Endothelial cell of umbilical vein (primary cell): ENCODE results near the gene TECTA. TPM values are rescaled to one million over a fixed set of nuclear protein-coding genes. Genes with fewer than 3 reads are reported as not detected.

Source experiments
- BruUV-seq: library from RNA; stranded (reverse); fragments of 400-500 nt; replicated peaks from 2 replicates; lab custom pipeline; 2021; lab: Mats Ljungman, UMichigan
- CTCF ChIA-PET: fragments of 300-600, 350-600 bp; sonication (Branson Sonifier 250); formaldehyde crosslinking; loops from one replicate; lab custom pipeline; 2021; ENCODE audit warnings: antibody characterized with exemption, inconsistent platforms; lab: Charles Lee
- POLR2A ChIA-PET: fragments of 300-600, 350-600 bp; sonication (Branson Sonifier 250); formaldehyde crosslinking; loops from one replicate; lab custom pipeline; 2021; ENCODE audit warnings: antibody characterized with exemption, inconsistent platforms; lab: Charles Lee
- DNase-seq: peaks from one replicate; pipeline ENCODE4 v3.0.0-alpha.2; 2011; ENCODE audit warnings: low read depth, low spot score
- FAIRE-seq: peaks from 2 replicates; lab custom pipeline; 2011; peaks lifted over from hg19 to GRCh38; lab: Jason Lieb, UNC
- H2AFZ ChIP-seq: 2 replicates; pipeline ENCODE4 v1.6.0; 2012; ENCODE audit warnings: low read depth, low read length, control low read depth, inconsistent platforms
- H3K27ac ChIP-seq: 2 replicates; pipeline ENCODE4 v1.5.1; 2011; ENCODE audit warnings: low read depth, mild to moderate bottlenecking, control low read depth, low read length, moderate library complexity; ENCODE audit not compliant: insufficient read depth
- H3K27me3 ChIP-seq, 2 experiments: 2 replicates each; pipeline versions ENCODE4 v1.6.0 to v1.6.1; 2011; ENCODE audit warnings: low read length in 2 of 2, mixed read lengths in 1 of 2; ENCODE audit not compliant: control insufficient read depth in 2 of 2, insufficient read depth in 2 of 2
- H3K36me3 ChIP-seq, 2 experiments: 2 replicates in 1 of 2; 3 replicates in 1 of 2; pipeline ENCODE4 v1.5.1; 2011; ENCODE audit warnings: low read length in 2 of 2, mild to moderate bottlenecking in 1 of 2, moderate library complexity in 1 of 2; ENCODE audit not compliant: control insufficient read depth in 2 of 2, insufficient read depth in 2 of 2; ENCODE audit errors: extremely low read depth in 1 of 2
- H3K4me1 ChIP-seq: 3 replicates; pipeline ENCODE4 v1.5.1; 2011; ENCODE audit warnings: mild to moderate bottlenecking, low read length; ENCODE audit not compliant: control insufficient read depth, insufficient read depth; ENCODE audit errors: extremely low read depth
- H3K4me2 ChIP-seq: 2 replicates; pipeline ENCODE4 v1.6.1; 2011; ENCODE audit warnings: low read length, control low read depth, mixed read lengths; ENCODE audit not compliant: insufficient read depth
- H3K4me3 ChIP-seq, 3 experiments: fragments of 200-600 bp in 1 of 3; sonication (generic), shearing (Covaris generic) in 1 of 3; replicated peaks in 1 of 3; 2 replicates each; pipeline ENCODE4 v1.5.1; 2011 to 2016; ENCODE audit warnings: control low read depth in 3 of 3, low read length in 3 of 3, mild to moderate bottlenecking in 2 of 3, inconsistent platforms in 1 of 3, low read depth in 1 of 3, moderate library complexity in 1 of 3; ENCODE audit not compliant: insufficient read depth in 1 of 3
- H3K79me2 ChIP-seq: 2 replicates; pipeline ENCODE4 v1.6.0; 2012; ENCODE audit warnings: low read length, inconsistent platforms; ENCODE audit not compliant: control insufficient read depth, insufficient read depth
- H3K9ac ChIP-seq: replicated peaks from 2 replicates; pipeline ENCODE3; 2011; ENCODE audit warnings: low read length, control low read depth; ENCODE audit not compliant: insufficient read depth; ENCODE audit errors: extremely low read depth
- H3K9me1 ChIP-seq: replicated peaks from 3 replicates; pipeline ENCODE4 v1.6.0; 2011; ENCODE audit warnings: mild to moderate bottlenecking, low read length; ENCODE audit not compliant: control insufficient read depth, insufficient read depth; ENCODE audit errors: extremely low read depth
- H3K9me3 ChIP-seq: replicated peaks from 2 replicates; pipeline ENCODE4 v1.5.1; 2012; ENCODE audit warnings: low read length, inconsistent platforms; ENCODE audit not compliant: control insufficient read depth, insufficient read depth
- H4K20me1 ChIP-seq: replicated peaks from 2 replicates; pipeline ENCODE3; 2011; ENCODE audit warnings: mild to moderate bottlenecking, low read length; ENCODE audit not compliant: control insufficient read depth, insufficient read depth; ENCODE audit errors: extremely low read depth
- EZH2 ChIP-seq: IDR thresholded peaks from 2 replicates; pipeline ENCODE4 v1.6.1; 2012; ENCODE audit warnings: borderline replicate concordance, low read depth, mild to moderate bottlenecking, moderate library complexity, low read length, inconsistent platforms; ENCODE audit not compliant: severe bottlenecking
- FOS ChIP-seq: IDR thresholded peaks from 2 replicates; pipeline ENCODE4 v1.6.1; 2011; ENCODE audit warnings: mild to moderate bottlenecking, low read length, moderate library complexity, borderline replicate concordance; ENCODE audit not compliant: insufficient read depth
- GATA2 ChIP-seq: IDR thresholded peaks from 2 replicates; pipeline ENCODE4 v1.7.0; 2011; ENCODE audit warnings: low read depth, mild to moderate bottlenecking, moderate library complexity, mixed read lengths, low read length; ENCODE audit not compliant: insufficient read length, insufficient read depth
- JUN ChIP-seq: IDR thresholded peaks from 2 replicates; pipeline ENCODE4 v1.6.1; 2011; ENCODE audit warnings: borderline replicate concordance, low read depth; ENCODE audit not compliant: insufficient read length, insufficient read depth
- MYC ChIP-seq: IDR thresholded peaks from one replicate; pipeline ENCODE4 v1.6.1; 2011; ENCODE audit warnings: mild to moderate bottlenecking, low read depth, low read length
- POLR2A ChIP-seq: IDR thresholded peaks from 2 replicates; pipeline ENCODE4 v1.6.1; 2012; ENCODE audit warnings: low read depth, mild to moderate bottlenecking, control low read depth, low read length
- POLR2AphosphoS5 ChIP-seq: IDR thresholded peaks from 2 replicates; pipeline ENCODE4 v1.6.1; 2012; ENCODE audit warnings: low read depth, mild to moderate bottlenecking, control low read depth, low read length, moderate library complexity; ENCODE audit not compliant: insufficient read depth
- dilution Hi-C: fragments of 300-500 bp; cut with MboI; formaldehyde crosslinking; loops from one replicate; pipeline ENCODE4 v1.15.0; 2019; ENCODE audit warnings: low sequenced_read_pairs; ENCODE audit not compliant: extremely low pct_ligation_motif_present
- intact Hi-C: fragments of 100-400 bp; cut with micrococcal nuclease; formaldehyde crosslinking; loops from one replicate; pipeline ENCODE4 v1.10.0; 2022
- polyA plus RNA-seq, 4 experiments: library from polyadenylated mRNA; depleted of rRNA in 3 of 4; stranded (reverse) in 3 of 4; unstranded in 1 of 4; fragments of >200 nt; gene quantifications; 2 replicates each; pipeline versions ENCODE4 v1.2.1 to v1.2.3, GENCODE V29; 2011 to 2012; ENCODE audit warnings: missing spikeins in 1 of 4
- total RNA-seq: library from RNA; stranded (reverse); gene quantifications from 2 replicates; pipeline ENCODE4 v1.2.3, GENCODE V29; 2021
- TF ChIP-seq, protein P1 (sequence below), 2 donors: IDR thresholded peaks; 1 replicate in 1 of 2; 2 replicates in 1 of 2; pipeline ENCODE4 v1.5.1; 2011; ENCODE audit warnings: low read length in 2 of 2, mild to moderate bottlenecking in 2 of 2, moderate library complexity in 2 of 2, control low read depth in 1 of 2, inconsistent platforms in 1 of 2, low read depth in 1 of 2; ENCODE audit not compliant: insufficient read depth in 1 of 2; ENCODE audit errors: extremely low read depth in 1 of 2
- TF ChIP-seq, protein P2 (sequence below): IDR thresholded peaks from 2 replicates; pipeline ENCODE4 v1.6.1; 2011; ENCODE audit not compliant: insufficient read depth, insufficient read length

Gene TECTA
- total and polyA plus RNA-seq, 2 donors (not counting 3 experiments of a cell fraction or from before 2014, with no cell fraction given), result 0.44 to 0.69 TPM

DNA sequence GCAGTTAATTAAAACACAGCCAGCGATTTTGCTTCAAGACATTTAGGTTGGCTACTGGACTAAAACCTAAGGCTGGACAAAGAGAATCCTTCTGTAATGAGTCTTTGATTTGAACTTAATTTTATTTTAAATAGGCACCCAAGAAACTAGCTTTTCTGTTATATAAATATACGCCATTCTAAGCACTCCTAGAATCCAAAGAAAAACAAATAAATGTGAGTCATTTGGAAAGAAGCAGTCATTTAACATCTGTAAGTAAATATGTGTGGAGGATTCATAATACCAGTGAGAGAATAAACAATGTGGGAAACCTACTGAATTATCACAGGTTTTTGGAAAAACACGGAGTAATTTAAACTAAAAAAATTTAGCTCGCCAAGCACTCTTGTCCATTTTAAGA lies 1.2 kb upstream of the TECTA start:
- Histone ChIP-seq H3K27ac (no peak overlapping the region), H4K20me1 (peaks cover 2% of the 10 kb centered on the region), H3K9me1 (no peaks in the 10 kb centered on the region), H3K9me3 (no peaks in the 10 kb centered on the region), H3K9ac (no peak overlapping the region), H3K36me3 (no peaks in the 10 kb centered on the region), H3K79me2 (no peaks in the 10 kb centered on the region), H3K4me1 (no peaks in the 10 kb centered on the region), H2AFZ (no peak overlapping the region), H3K4me2 (no peak overlapping the region), H3K27me3 (no peaks in the 10 kb centered on the region), H3K4me3 (no peak overlapping the region)
- TF ChIP-seq, protein P1, sequence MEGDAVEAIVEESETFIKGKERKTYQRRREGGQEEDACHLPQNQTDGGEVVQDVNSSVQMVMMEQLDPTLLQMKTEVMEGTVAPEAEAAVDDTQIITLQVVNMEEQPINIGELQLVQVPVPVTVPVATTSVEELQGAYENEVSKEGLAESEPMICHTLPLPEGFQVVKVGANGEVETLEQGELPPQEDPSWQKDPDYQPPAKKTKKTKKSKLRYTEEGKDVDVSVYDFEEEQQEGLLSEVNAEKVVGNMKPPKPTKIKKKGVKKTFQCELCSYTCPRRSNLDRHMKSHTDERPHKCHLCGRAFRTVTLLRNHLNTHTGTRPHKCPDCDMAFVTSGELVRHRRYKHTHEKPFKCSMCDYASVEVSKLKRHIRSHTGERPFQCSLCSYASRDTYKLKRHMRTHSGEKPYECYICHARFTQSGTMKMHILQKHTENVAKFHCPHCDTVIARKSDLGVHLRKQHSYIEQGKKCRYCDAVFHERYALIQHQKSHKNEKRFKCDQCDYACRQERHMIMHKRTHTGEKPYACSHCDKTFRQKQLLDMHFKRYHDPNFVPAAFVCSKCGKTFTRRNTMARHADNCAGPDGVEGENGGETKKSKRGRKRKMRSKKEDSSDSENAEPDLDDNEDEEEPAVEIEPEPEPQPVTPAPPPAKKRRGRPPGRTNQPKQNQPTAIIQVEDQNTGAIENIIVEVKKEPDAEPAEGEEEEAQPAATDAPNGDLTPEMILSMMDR (IDR thresholded peaks at IDR 0.05; ENCODE audit: extremely low read depth in 1 of 2, insufficient read depth in 1 of 2, low read depth in 1 of 2, low read length in 2 of 2), result no peak
- TF ChIP-seq GATA2, result no peak
- no peak for TF ChIP-seq POLR2A
- dilution Hi-C loops, result no loop called here
- ChIA-PET POLR2A (no interaction called here), CTCF (interaction anchor here (1.2 kb wide), 2 partner anchors 44 to 95 kb away, joined by 3 read pairs; no protein-coding TSS in a partner anchor)
- intact Hi-C loops, result no loop called here
- FAIRE-seq (no peak), DNase-seq (no peak)
- no TSS peak for BruUV-seq

DNA sequence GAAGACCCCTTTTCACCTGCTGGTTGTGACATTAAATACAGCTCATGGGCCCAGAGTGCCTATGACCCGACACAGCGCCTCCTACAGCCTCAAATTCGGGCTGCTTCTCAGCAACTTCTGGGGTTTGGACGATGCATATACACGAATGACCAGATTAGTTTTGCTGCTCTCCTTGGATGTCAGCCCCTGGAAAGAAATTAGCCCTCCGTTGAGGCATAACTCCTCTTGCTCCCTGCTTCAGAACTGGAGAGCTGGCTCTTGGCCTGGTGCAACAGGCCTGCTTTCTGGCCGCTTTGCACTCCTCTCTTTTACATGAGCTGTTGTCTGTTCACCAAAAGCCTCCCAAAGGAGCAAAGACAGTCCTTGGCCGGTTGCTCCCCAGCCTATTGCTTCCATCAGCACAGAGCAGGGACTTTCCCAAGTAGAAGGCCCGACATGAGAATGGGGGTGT lies 3.3 kb downstream of the TECTA start:
- no peak overlapping the region for H3K4me2 ChIP-seq
- ChIA-PET POLR2A (no interaction called here), CTCF (no interaction called here)
- no peaks in the 10 kb centered on the region for H3K9me1 ChIP-seq
- intact Hi-C loops, result no loop called here
- H4K20me1 ChIP-seq, result peaks cover 2% of the 10 kb centered on the region
- BruUV-seq, result no TSS peak
- H3K27me3 ChIP-seq, result no peaks in the 10 kb centered on the region
- no peak overlapping the region for H3K27ac ChIP-seq
- FAIRE-seq, result no peak
- H3K9ac ChIP-seq, result no peak overlapping the region
- dilution Hi-C loops, result no loop called here
- no peaks in the 10 kb centered on the region for H3K79me2 ChIP-seq
- no peak for TF ChIP-seq JUN
- no peak for TF ChIP-seq POLR2AphosphoS5
- TF ChIP-seq MYC, result no peak
- TF ChIP-seq FOS, result no peak
- TF ChIP-seq EZH2, result no peak
- TF ChIP-seq, protein P2, sequence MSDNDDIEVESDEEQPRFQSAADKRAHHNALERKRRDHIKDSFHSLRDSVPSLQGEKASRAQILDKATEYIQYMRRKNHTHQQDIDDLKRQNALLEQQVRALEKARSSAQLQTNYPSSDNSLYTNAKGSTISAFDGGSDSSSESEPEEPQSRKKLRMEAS, result no peak
- TF ChIP-seq, protein P1 (IDR thresholded peaks at IDR 0.05; ENCODE audit: extremely low read depth in 1 of 2, insufficient read depth in 1 of 2, low read depth in 1 of 2, low read length in 2 of 2), result no peak
- TF ChIP-seq POLR2A, result no peak
- no peak for TF ChIP-seq GATA2
- H3K36me3 ChIP-seq, result no peaks in the 10 kb centered on the region
- H3K4me3 ChIP-seq, result no peak overlapping the region
- no peaks in the 10 kb centered on the region for H3K9me3 ChIP-seq
- no peak for DNase-seq
- H2AFZ ChIP-seq, result no peak overlapping the region
- H3K4me1 ChIP-seq, result no peaks in the 10 kb centered on the region
